Activated CD4-positive, alpha-beta T cell treated with anti-CD3 and anti-CD28 coated beads for 4 hours (primary cell): ENCODE data around the gene MUC4.
"Not testable (repeated sequence)": the region's sequence is repeated elsewhere in the genome, so short reads cannot be mapped to it uniquely, and the experiment has no call there.

ENCODE experiments used
- DNase-seq, 2 donors: peaks; one replicate each; pipeline ENCODE4 v3.0.0-alpha.2; 2020

Gene MUC4

GRCh38 chr3:195735036-195735695 is 76.6 kb downstream of the MUC4 start:
- DNase-seq = no peak

- no peak for DNase-seq
Observed at GRCh38 chr3:195732940-195733339, 78.8 kb downstream of the MUC4 start.

GRCh38 chr3:195731356-195731905 is 80.3 kb downstream of the MUC4 start:
- DNase-seq = no peak

- no peak for DNase-seq
Observed at GRCh38 chr3:195729476-195730251, 82.1 kb downstream of the MUC4 start.

GRCh38 chr3:195728789-195729188 is 82.9 kb downstream of the MUC4 start:
- DNase-seq = not testable (repeated sequence)

- no peak for DNase-seq
Observed at GRCh38 chr3:195727606-195728195, 84.0 kb downstream of the MUC4 start.

GRCh38 chr3:195725916-195726740 is 85.6 kb downstream of the MUC4 start:
- DNase-seq = not testable (repeated sequence)

- not testable (repeated sequence) for DNase-seq
Observed at GRCh38 chr3:195724363-195724762, 87.4 kb downstream of the MUC4 start.

GRCh38 chr3:195722996-195723345 is 88.8 kb downstream of the MUC4 start:
- DNase-seq = not testable (repeated sequence)

- not testable (repeated sequence) for DNase-seq
Observed at GRCh38 chr3:195722139-195722995, 89.4 kb downstream of the MUC4 start.

GRCh38 chr3:195720831-195721506 is 90.8 kb downstream of the MUC4 start, which contains the start of gene MUC20:
TSS of gene MUC20 (plus strand) at chr3:195720978. CDS start at chr3:195721008, 30 bp downstream.
- DNase-seq = not testable (repeated sequence)

- not testable (repeated sequence) for DNase-seq
Observed at GRCh38 chr3:195719514-195720254, 92.0 kb downstream of the MUC4 start.

GRCh38 chr3:195718477-195718984 is 93.2 kb downstream of the MUC4 start:
- no peak for DNase-seq

- no peak for DNase-seq
Observed at GRCh38 chr3:195717852-195718476, 93.8 kb downstream of the MUC4 start.

- no peak for DNase-seq
Observed at GRCh38 chr3:195717416-195717815, 94.3 kb downstream of the MUC4 start.

GRCh38 chr3:195715583-195716266 is 96.0 kb downstream of the MUC4 start:
- no peak for DNase-seq

GRCh38 chr3:195715134-195715533 is 96.6 kb downstream of the MUC4 start:
- no peak for DNase-seq

GRCh38 chr3:195714380-195715011 is 97.2 kb downstream of the MUC4 start:
- no peak for DNase-seq
